Gastrocnemius medialis (tissue), 4 donors: Measurements from ENCODE around the gene ZNF333.

Source experiments
- CTCF ChIP-seq, 5 experiments: fragments of 450-650 bp in 3 of 5; fragments of 200-600 bp in 2 of 5; sonication (generic) in 2 of 5; IDR thresholded peaks in 4 of 5; conservative IDR thresholded peaks in 1 of 5; 1 replicate in 4 of 5; 2 replicates in 1 of 5; pipeline ENCODE4 v1.5.1; 2016 to 2019; ENCODE audit warnings: antibody characterized with exemption in 5 of 5, mild to moderate bottlenecking in 3 of 5, moderate library complexity in 3 of 5
- POLR2A ChIP-seq, 2 donors: fragments of 450-650 bp; IDR thresholded peaks; one replicate each; pipeline ENCODE4 v1.6.1; 2017; ENCODE audit warnings: antibody characterized with exemption in 2 of 2, mild to moderate bottlenecking in 2 of 2, moderate library complexity in 2 of 2

- TF ChIP-seq CTCF (IDR thresholded peaks at IDR 0.05 in 4 of 5, conservative IDR thresholded peaks at IDR 0.05 in 1 of 5) (no peak), POLR2A (IDR thresholded peaks at IDR 0.05) (no peak)
These were observed 28.8 kb downstream of the ZNF333 start for GRCh38 chr19:14718522-14719116.
